IgD-negative memory B cell (primary cell): ENCODE measurements around the gene CREB3L2. TPM values are rescaled to one million over a fixed set of nuclear protein-coding genes. Genes with fewer than 3 reads are reported as not detected.
"Not testable (repeated sequence)": the region's sequence is repeated elsewhere in the genome, so short reads cannot be mapped to it uniquely, and the experiment has no call there.

Source experiments
- H3K27ac Mint-ChIP-seq, 3 donors: one replicate each; pipeline ENCODE4 v1.8.0; 2020 to 2022; ENCODE audit warnings: mild to moderate bottlenecking in 3 of 3, mixed read lengths in 3 of 3, moderate library complexity in 1 of 3
- H3K27me3 Mint-ChIP-seq: one replicate; pipeline ENCODE4 v1.8.0; 2021; ENCODE audit warnings: mixed read lengths
- H3K36me3 Mint-ChIP-seq: one replicate; pipeline ENCODE4 v1.8.0; 2020; ENCODE audit warnings: mild to moderate bottlenecking, mixed read lengths
- H3K4me1 Mint-ChIP-seq, 3 donors: one replicate each; pipeline ENCODE4 v1.8.0; 2020 to 2022; ENCODE audit warnings: mixed read lengths in 3 of 3, mild to moderate bottlenecking in 1 of 3
- H3K4me3 Mint-ChIP-seq, 4 donors: one replicate each; pipeline ENCODE4 v1.8.0; 2020 to 2022; ENCODE audit warnings: mild to moderate bottlenecking in 4 of 4, mixed read lengths in 4 of 4, moderate library complexity in 3 of 4
- H3K9me3 Mint-ChIP-seq, 3 donors: one replicate each; pipeline ENCODE4 v1.8.0; 2020 to 2021; ENCODE audit warnings: mixed read lengths in 3 of 3, mild to moderate bottlenecking in 1 of 3
- polyA plus RNA-seq: library from polyadenylated mRNA; unstranded; fragments of 300-500 nt; fragmentation: Illumina TruSeq; gene quantifications from one replicate; pipeline ENCODE4 v1.2.3, GENCODE V29; 2021

The CREB3L2 gene
- polyA plus RNA-seq, 1 donor from 2014 or later = 4.9 TPM

DNA sequence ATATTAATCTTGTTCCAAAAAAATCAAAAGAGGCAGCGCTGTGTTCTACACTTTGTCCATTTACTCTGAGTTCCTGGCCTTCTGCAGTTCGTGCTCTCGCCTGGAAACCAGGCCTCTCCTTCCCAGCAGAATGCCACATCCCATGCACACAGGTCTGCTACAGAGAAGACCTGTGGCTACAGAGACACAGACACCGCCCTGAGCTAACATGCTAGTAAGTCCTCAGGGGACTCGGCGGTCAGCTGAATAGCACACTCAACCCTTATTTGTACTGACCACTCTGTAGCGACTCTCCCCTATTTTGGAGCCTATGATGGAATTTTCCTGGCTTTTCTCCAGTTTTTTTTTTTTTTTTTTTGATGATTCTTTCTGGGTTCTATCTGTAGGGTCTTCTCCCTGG lies 12.8 kb downstream of the CREB3L2 start:
- Mint-ChIP-seq H3K27me3 (peaks cover 1% of the 10 kb centered on the region), H3K36me3 (peaks cover 3% of the 10 kb centered on the region), H3K27ac (no peak overlapping the region), H3K9me3 (no peaks in the 10 kb centered on the region), H3K4me1 (peaks cover 23 to 35% (median 24%) of the 10 kb centered on the region in 3 donors), H3K4me3 (no peak overlapping the region)

DNA sequence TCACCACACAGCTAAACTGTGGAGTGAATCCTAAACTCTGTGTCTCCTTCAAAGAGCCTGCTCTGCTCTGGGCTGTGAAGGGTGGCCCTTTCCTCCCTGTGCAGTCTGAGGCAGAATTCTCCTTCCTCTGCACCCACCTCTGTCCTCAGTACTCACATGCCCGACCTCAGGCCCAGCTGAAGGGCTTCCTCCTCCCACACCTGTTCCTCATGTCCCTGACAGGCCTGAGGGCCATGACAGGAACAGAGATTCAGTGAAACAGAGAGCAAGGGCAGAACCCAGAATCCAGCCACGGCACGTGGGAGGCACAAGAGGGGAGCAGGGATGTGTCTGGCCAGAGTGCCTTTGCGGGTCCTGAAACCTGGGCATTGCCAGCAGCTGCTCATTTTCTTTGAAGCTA lies 13.9 kb downstream of the CREB3L2 start:
- Mint-ChIP-seq H3K4me3 (peak overlapping the region in 1 of 4 donors; percentile 37), H3K27ac (peak overlapping the region in 2 of 3 donors; percentile 20 to 22), H3K9me3 (no peaks in the 10 kb centered on the region)

DNA sequence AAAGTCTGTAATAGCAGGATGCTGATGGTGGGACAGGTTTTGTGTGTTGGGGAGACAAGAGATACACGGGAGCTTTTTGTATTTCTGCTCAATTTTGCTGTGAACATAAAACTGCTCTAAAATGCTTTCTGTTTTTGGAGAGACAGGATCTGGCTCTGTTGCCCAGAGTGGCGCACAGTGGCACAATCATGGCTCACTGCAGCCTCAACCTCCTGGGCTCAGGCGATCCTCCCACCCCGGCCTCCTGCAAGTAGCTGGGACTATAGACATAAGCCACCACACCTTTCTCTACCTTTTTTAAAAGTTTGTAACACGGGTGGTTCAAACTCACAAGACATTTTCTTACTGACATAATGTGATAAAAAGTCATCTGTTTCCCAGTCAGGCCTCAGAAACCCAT lies 14.3 kb downstream of the CREB3L2 start:
- Mint-ChIP-seq H3K27me3 (peaks cover 1% of the 10 kb centered on the region), H3K27ac (peak overlapping the region in 2 of 3 donors; percentile 20 to 22), H3K4me1 (peaks cover 21 to 31% (median 21%) of the 10 kb centered on the region in 3 donors), H3K9me3 (peaks cover 0 to 3% (median 0%) of the 10 kb centered on the region in 3 donors), H3K36me3 (peaks cover 6% of the 10 kb centered on the region), H3K4me3 (peak overlapping the region in 1 of 4 donors; percentile 37)

More for the DNA sequence above, 13.9 kb downstream of the CREB3L2 start:
- H3K4me1 Mint-ChIP-seq = peaks cover 23 to 35% (median 23%) of the 10 kb centered on the region in 3 donors
- peaks cover 1% of the 10 kb centered on the region for H3K27me3 Mint-ChIP-seq
- peaks cover 3% of the 10 kb centered on the region for H3K36me3 Mint-ChIP-seq

DNA sequence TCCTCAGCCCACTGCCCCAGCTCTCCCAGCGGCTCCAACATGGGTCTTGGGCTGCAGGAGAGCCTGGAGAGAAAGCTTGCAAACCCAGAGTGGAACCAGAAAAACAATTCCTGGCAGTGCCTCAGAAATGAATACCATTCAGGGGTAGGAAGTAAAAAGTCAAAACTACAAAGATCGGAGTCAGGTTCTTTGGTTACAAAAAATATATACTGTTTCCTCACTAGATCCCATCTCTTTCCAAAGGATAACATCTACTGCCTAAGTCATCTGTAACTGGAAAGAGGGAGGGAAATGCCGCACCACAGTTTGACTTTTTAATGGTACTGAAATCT lies 14.9 kb downstream of the CREB3L2 start:
- Mint-ChIP-seq H3K27ac (peak overlapping the region; percentile 27 to 85 (median 69)), H3K9me3 (peaks cover 0 to 6% (median 0%) of the 10 kb centered on the region in 3 donors), H3K4me3 (peak overlapping the region in 1 of 4 donors; percentile 22)

DNA sequence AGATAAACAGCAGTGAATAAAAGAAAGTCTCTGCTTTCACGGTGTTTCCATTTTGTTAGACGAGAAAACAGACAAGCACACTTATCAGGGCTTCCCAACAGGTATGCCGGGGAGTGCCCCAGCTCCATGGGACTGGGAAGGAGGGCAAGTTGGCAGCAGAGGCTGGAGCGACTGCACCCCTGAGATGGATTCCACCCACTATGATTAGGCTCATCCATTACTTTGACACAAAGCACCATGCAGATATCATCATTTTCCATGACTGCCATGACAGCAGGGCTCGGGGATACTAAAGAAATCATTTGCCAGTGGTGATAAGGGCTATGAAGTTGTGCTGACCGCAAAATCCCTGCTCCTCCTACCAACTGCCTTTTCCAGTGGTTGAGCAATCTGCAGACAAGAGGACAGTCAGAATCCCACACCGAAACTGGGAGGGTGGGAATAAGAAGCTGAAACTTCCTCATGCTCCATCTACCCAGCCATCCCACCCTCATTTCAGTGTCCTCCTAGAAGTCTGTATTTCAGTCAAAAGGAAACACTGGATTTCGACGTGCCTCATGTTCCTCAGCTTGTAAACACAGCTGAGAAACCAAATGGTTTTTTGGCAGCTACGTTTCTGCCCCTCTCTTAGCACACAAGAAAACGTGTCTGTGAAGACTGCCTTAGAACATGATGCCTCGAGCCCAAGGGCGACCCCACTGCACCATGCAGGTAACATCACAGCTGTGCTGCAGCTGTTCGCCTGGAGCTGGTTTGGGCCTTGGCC lies 15.5 kb downstream of the CREB3L2 start:
- H3K4me3 Mint-ChIP-seq = peak overlapping the region in 3 of 4 donors; percentile 16 to 67 (median 65)
- H3K4me1 Mint-ChIP-seq = peaks cover 14 to 29% (median 21%) of the 10 kb centered on the region in 3 donors
- H3K9me3 Mint-ChIP-seq = peaks cover 0 to 6% (median 0%) of the 10 kb centered on the region in 3 donors
- no peaks in the 10 kb centered on the region for H3K27me3 Mint-ChIP-seq
- H3K27ac Mint-ChIP-seq = peak overlapping the region; percentile 76 to 91 (median 85)
- peaks cover 6% of the 10 kb centered on the region for H3K36me3 Mint-ChIP-seq

More for the DNA sequence above, 14.9 kb downstream of the CREB3L2 start:
- peaks cover 17 to 28% (median 21%) of the 10 kb centered on the region in 3 donors for H3K4me1 Mint-ChIP-seq
- peaks cover 6% of the 10 kb centered on the region for H3K36me3 Mint-ChIP-seq
- H3K27me3 Mint-ChIP-seq = no peaks in the 10 kb centered on the region

DNA sequence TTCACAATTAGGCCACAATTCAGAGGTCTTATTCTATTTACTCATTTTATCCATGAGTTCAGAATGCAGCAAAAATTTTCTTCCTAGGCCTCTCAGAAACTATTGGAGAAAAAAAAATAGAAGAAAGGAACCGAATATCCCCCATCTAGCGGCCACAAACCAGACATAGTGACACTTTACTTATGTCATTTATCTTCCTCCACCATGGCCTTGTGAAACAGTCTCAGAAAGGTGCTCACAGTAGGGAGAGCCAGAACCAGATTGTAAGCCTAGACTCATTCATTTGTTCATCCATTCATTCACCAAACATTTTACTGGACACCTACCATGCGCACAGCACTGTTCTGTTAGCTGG lies 16.0 kb downstream of the CREB3L2 start:
- peak overlapping the region in 3 of 4 donors; percentile 16 to 67 (median 65) for H3K4me3 Mint-ChIP-seq
- H3K4me1 Mint-ChIP-seq = peaks cover 14 to 30% (median 25%) of the 10 kb centered on the region in 3 donors
- peaks cover 6% of the 10 kb centered on the region for H3K36me3 Mint-ChIP-seq
- H3K9me3 Mint-ChIP-seq = peaks cover 0 to 6% (median 2%) of the 10 kb centered on the region in 3 donors
- H3K27ac Mint-ChIP-seq = peak overlapping the region; percentile 76 to 91 (median 85)
- no peaks in the 10 kb centered on the region for H3K27me3 Mint-ChIP-seq

DNA sequence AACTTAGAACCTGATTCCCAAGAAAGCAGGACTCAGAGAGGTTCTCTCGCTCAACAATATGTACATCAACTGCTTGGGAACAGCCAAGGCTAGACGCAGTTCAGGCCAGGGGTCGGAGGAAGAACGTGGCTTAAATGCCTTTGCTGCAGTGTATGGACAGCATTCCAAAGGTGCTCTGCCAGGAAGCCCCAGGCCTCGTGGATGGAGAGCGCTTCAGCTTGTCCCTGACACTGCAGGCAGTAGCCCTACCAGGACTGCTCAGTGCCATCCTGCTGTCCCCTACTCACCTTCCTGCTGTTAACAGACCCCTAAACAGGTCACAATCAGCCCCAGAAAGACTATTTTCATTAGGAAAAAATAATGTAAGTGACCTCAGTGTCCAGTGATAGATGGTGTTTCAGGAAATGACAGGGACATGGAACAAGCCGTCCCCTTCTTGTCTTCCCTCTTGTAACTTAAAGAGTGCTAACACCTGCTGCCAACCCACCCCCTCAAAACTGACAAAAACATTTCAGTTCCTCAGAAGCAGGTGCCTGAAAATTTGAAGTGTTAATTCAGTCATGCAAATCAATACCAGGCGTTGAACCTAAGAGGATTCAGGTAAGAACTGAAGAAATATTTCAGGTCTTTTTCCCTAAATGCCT lies 16.5 kb downstream of the CREB3L2 start:
- H3K9me3 Mint-ChIP-seq = peaks cover 0 to 6% (median 4%) of the 10 kb centered on the region in 3 donors
- H3K36me3 Mint-ChIP-seq = peaks cover 6% of the 10 kb centered on the region
- H3K27ac Mint-ChIP-seq = peak overlapping the region; percentile 76 to 91 (median 85)
- H3K4me3 Mint-ChIP-seq = peak overlapping the region; percentile 5 to 67 (median 40)
- H3K27me3 Mint-ChIP-seq = no peaks in the 10 kb centered on the region
- H3K4me1 Mint-ChIP-seq = peaks cover 14 to 32% (median 27%) of the 10 kb centered on the region in 3 donors

DNA sequence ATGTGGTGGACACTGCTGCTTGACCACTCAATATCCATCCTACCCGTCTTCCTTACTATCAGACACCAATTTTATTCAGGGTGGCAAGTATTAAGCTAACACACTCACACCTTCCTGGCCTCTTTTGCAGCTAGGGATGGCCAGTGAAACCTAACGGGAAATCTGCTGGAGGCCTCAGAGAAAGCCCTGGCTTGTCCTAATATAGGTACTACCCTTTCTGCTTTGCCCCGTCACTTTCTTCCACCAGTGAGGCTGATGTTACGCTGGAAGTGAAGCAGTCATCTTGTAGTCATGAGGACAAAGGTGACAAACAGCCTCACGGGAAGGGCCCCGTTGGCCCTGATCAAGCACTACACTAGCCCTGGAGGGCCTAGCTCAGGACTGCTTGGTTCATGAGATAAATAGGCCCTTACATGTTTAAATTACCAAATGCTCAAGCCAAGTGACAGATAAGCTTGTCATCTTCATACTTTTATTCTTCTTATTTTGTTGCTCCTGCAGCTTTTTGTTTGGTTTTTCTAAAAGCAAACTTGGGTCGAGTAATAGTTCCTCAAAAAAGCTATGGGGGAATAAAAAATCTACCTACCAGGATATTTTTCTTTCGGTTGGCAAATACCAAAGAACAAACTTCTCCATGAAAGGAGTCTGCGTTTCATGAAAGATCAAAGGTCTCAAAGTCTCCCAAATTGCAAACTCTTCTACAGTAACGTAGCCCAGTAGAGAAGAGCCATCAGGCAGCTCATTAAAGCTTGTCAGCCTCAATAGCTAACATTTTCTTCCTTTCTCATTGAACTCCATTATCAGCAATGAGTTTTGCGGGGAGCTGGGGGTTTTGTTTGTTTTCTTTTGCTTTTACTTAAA lies 17.5 kb downstream of the CREB3L2 start:
- Mint-ChIP-seq H3K27ac (peak overlapping the region in 2 of 3 donors; percentile 33 to 85), H3K4me1 (peaks cover 14 to 36% (median 27%) of the 10 kb centered on the region in 3 donors), H3K36me3 (peaks cover 6% of the 10 kb centered on the region), H3K4me3 (no peak overlapping the region), H3K9me3 (peaks cover 0 to 6% (median 4%) of the 10 kb centered on the region in 3 donors), H3K27me3 (no peaks in the 10 kb centered on the region)

DNA sequence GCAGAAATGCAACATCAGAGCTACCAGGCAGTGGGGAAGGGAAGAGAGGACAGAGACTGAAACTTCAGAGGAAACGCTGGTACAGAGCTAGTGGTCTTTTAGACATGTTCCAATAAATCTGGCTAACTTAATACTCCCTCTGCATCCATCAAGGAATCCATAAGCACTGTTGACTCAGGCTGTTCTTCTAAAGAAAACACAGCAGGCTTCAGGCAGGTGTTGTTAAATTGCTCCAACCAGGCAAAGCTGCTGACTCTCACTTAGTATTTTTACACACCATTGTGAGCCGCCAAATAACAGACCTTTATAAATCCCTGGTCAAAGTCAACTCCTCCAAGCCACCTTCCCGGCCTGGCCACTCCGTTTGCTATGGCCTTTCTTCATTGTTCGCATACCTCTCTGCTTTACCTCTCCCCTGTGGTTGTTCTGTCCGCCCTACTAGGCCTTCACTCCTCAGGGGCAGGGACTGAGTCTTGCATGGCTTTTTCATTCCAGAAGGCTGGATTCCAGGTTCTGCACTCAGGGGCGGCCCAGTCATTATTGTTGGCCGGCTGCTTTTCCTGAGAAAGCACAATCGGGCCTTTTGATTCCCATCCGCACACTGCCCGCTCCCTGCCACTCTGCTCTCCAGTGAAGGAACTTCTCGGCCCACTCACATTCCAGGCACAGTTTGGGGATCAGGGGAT lies 18.4 kb downstream of the CREB3L2 start:
- Mint-ChIP-seq H3K27ac (peak overlapping the region in 1 of 3 donors; percentile 83), H3K9me3 (peaks cover 0 to 6% (median 4%) of the 10 kb centered on the region in 3 donors), H3K4me1 (peaks cover 14 to 37% (median 27%) of the 10 kb centered on the region in 3 donors), H3K27me3 (no peaks in the 10 kb centered on the region), H3K36me3 (peaks cover 6% of the 10 kb centered on the region), H3K4me3 (peak overlapping the region in 1 of 4 donors; percentile 61)

DNA sequence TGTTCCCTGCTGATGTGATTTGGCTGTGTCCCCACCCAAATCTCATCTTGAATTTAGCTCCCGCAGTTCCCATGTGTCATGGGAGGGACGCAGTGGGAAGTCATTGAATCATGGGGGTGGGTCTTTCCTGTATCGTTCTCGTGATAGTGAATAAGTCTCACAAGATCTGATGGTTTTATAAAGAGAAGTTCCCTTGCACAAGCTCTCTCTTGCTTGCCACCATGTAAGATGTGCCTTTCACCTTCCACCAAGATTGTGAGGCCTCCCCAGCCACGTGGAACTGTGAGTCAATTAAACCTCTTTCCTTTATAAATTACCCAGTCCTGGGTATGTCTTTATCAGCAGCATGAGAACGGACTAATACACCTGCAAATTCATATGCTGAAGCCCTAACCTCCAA lies 19.5 kb downstream of the CREB3L2 start:
- peaks cover 11% of the 10 kb centered on the region for H3K36me3 Mint-ChIP-seq
- not testable (repeated sequence) for H3K9me3 Mint-ChIP-seq, H3K4me3 Mint-ChIP-seq, H3K27me3 Mint-ChIP-seq
- H3K4me1 Mint-ChIP-seq = peaks cover 14 to 34% (median 24%) of the 10 kb centered on the region in 3 donors
- peak overlapping the region in 1 of 3 donors; percentile 83 for H3K27ac Mint-ChIP-seq

DNA sequence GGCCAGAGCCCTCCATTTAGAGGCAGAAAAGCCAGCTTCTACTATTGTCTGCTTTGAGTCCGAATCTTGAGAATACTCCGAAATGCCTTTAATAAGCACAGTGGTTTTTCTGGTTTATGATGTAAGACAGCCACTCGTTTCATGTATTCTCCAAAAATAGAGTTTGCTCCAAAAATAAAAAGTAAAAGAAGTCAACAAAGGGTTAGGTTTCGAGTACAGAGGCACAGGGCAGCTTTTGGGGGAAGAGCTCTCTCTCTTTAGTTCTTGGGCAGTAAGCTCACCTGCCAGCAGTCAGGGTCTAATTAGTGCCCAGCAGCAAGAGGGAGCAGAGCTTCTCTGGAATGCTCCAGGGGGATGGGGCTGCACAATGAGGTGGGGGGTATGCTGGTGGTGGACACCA lies 20.2 kb downstream of the CREB3L2 start:
- Mint-ChIP-seq H3K36me3 (peaks cover 12% of the 10 kb centered on the region), H3K4me3 (peak overlapping the region in 2 of 4 donors; percentile 20 to 38), H3K9me3 (peaks cover 0 to 6% (median 4%) of the 10 kb centered on the region in 3 donors), H3K27me3 (no peaks in the 10 kb centered on the region), H3K27ac (no peak overlapping the region), H3K4me1 (peaks cover 14 to 29% (median 19%) of the 10 kb centered on the region in 3 donors)

DNA sequence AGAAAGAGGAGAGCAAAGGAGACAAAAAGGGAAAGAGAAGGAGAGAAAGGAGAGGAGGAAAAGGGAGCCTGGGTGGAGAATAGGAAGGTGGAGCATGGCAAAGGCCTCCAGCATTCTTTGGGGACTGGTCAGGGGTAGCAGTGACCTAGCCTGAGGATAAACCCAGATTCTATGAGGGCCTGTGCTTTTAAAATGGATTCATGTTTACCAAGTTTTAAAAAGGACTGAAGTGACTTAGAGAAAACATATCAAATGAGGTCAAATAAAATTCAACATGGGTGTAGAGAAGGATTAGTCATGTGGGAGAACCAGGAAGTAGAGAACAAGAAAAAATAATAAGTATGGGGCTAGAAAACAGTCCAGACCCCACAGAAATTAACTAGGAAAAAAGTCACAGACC lies 20.7 kb downstream of the CREB3L2 start:
- peaks cover 0 to 6% (median 4%) of the 10 kb centered on the region in 3 donors for H3K9me3 Mint-ChIP-seq
- peaks cover 12% of the 10 kb centered on the region for H3K36me3 Mint-ChIP-seq
- peak overlapping the region in 1 of 4 donors; percentile 20 for H3K4me3 Mint-ChIP-seq
- H3K27ac Mint-ChIP-seq = peak overlapping the region in 1 of 3 donors; percentile 64
- H3K27me3 Mint-ChIP-seq = no peaks in the 10 kb centered on the region
- peaks cover 13 to 25% (median 16%) of the 10 kb centered on the region in 3 donors for H3K4me1 Mint-ChIP-seq

DNA sequence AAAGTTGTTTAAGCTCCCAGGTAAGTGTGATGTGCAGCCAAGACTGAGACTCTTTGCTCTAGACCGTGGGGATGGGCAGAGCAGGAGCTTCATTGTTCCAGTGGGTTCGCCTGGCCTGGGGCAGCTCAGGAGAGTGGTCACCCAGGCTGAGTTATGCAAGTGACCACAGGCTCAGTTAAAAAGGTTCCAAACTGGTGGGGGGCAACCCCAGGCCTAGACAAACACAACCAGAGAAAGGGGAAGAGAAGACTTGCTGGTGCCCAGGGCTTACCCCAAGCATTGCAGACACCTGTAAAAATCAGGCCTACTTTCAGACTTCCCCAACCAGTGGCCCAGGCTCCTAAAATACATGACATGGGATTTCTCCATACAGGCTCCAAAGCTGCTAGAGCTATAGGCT lies 21.6 kb downstream of the CREB3L2 start:
- Mint-ChIP-seq H3K27me3 (no peaks in the 10 kb centered on the region), H3K4me3 (no peak overlapping the region), H3K27ac (no peak overlapping the region), H3K36me3 (peaks cover 12% of the 10 kb centered on the region), H3K9me3 (peaks cover 0 to 6% (median 4%) of the 10 kb centered on the region in 3 donors), H3K4me1 (peaks cover 4 to 18% (median 9%) of the 10 kb centered on the region in 3 donors)
